ENCODE data around the gene C3orf22.

GRCh38 chr3:126526668-126527005 is 32.1 kb downstream of the C3orf22 start:
- TF ChIP-seq TAF1 (IDR thresholded peaks at IDR 0.05; ENCODE audit: low read depth, low read length) (no peak), POLR2AphosphoS5 (IDR thresholded peaks at IDR 0.05; ENCODE audit: low read depth, low read length) (no peak), POLR2A (IDR thresholded peaks at IDR 0.05; ENCODE audit: low read depth, low read length) (no peak)
